Mucosa of descending colon (tissue), 3 donors: ENCODE data around the gene NHSL2. TPM values are rescaled to one million over a fixed set of nuclear protein-coding genes. Genes with fewer than 3 reads are reported as not detected.

Source experiments
- ATAC-seq: fragments of 200-7000 bp; cut with Tn5 transposase; one replicate; pipeline ENCODE4 v1.9.1; 2020; ENCODE audit warnings: mild to moderate bottlenecking, moderate library complexity
- DNase-seq, 3 donors: peaks; one replicate each; pipeline ENCODE4 v3.0.0-alpha.2; 2020
- H3K36me3 ChIP-seq: fragments of 200-600 bp; one replicate; pipeline ENCODE4 v1.8.0; 2021; ENCODE audit warnings: low read depth, mild to moderate bottlenecking
- H3K4me1 ChIP-seq: fragments of 200-600 bp; one replicate; pipeline ENCODE4 v1.8.0; 2021; ENCODE audit warnings: low read depth, mild to moderate bottlenecking
- H3K4me3 ChIP-seq: fragments of 200-600 bp; one replicate; pipeline ENCODE4 v1.8.0; 2021; ENCODE audit warnings: mild to moderate bottlenecking
- H3K9me3 ChIP-seq: fragments of 200-600 bp; one replicate; pipeline ENCODE4 v1.8.0; 2021; ENCODE audit warnings: mild to moderate bottlenecking
- CTCF ChIP-seq: fragments of 200-600 bp; IDR thresholded peaks from one replicate; pipeline ENCODE4 v1.8.0; 2022; ENCODE audit warnings: antibody characterized with exemption, mild to moderate bottlenecking
- intact Hi-C, 2 donors: fragments of 100-400 bp; cut with DNase I in 1 of 2; cut with micrococcal nuclease in 1 of 2; formaldehyde crosslinking; loops; one replicate each; pipeline versions ENCODE4 v1.11.0 to v1.11.1; 2022; cut with DNase I, micrococcal nuclease
- total RNA-seq, 3 donors: library from RNA; stranded (reverse); fragmentation: NEBNext Ultra II Directional in 2 of 3; extraction: Animal tissue kit (Norgen Biotek cat#: 25700) in 2 of 3; gene quantifications; one replicate each; pipeline versions ENCODE4 v1.2.1 to v1.2.4, GENCODE V29; 2021 to 2023
- donor health status: DM: no; HTN: no; CAD: no; lungs with moderate emphysema.
- donor health status: DM: no; HTN: no; CAD: no.
- donor health status: DM: no; HTN: yes; CAD: no.

The NHSL2 gene
- total RNA-seq, 3 donors from 2014 or later, result 1.2 to 11.8 (median 4.8) TPM

GRCh38 chrX:72123471-72124185 is 213.0 kb downstream of the NHSL2 start:
- DNase-seq, result peak in 1 of 3 donors; percentile 21
- no peak for TF ChIP-seq CTCF
- no peaks in the 10 kb centered on the region for H3K4me1 ChIP-seq
- peak; percentile 5 for ATAC-seq
- no peaks in the 10 kb centered on the region for H3K36me3 ChIP-seq
- H3K9me3 ChIP-seq, result no peaks in the 10 kb centered on the region
- intact Hi-C loops, result loop anchor here in 1 of 2 donors (10.0 kb wide), 1 partner anchor 99 kb away; no protein-coding TSS in a partner anchor
- no peak overlapping the region for H3K4me3 ChIP-seq

GRCh38 chrX:72124540-72125201 is 214.0 kb downstream of the NHSL2 start:
- TF ChIP-seq CTCF, result no peak
- no peaks in the 10 kb centered on the region for H3K9me3 ChIP-seq
- no peaks in the 10 kb centered on the region for H3K4me1 ChIP-seq
- DNase-seq (no peak), ATAC-seq (no peak)
- intact Hi-C loops, result loop anchor here in 1 of 2 donors (10.0 kb wide), 1 partner anchor 100 kb away; no protein-coding TSS in a partner anchor
- no peaks in the 10 kb centered on the region for H3K36me3 ChIP-seq
- H3K4me3 ChIP-seq, result no peak overlapping the region

- intact Hi-C loops, result loop anchor here in 1 of 2 donors (10.0 kb wide), 1 partner anchor 101 kb away; no protein-coding TSS in a partner anchor
- ATAC-seq (no peak), DNase-seq (no peak)
- no peaks in the 10 kb centered on the region for H3K9me3 ChIP-seq
- H3K4me1 ChIP-seq, result no peaks in the 10 kb centered on the region
- H3K4me3 ChIP-seq, result no peak overlapping the region
- TF ChIP-seq CTCF, result no peak
- no peaks in the 10 kb centered on the region for H3K36me3 ChIP-seq
Measured at GRCh38 chrX:72125331-72126047, 214.8 kb downstream of the NHSL2 start.

GRCh38 chrX:72126048-72126415 is 215.4 kb downstream of the NHSL2 start:
- ATAC-seq (no peak), DNase-seq (no peak)
- intact Hi-C loops, result loop anchor here in 1 of 2 donors (10.0 kb wide), 1 partner anchor 101 kb away; no protein-coding TSS in a partner anchor
- TF ChIP-seq CTCF, result no peak
- H3K4me1 ChIP-seq, result no peaks in the 10 kb centered on the region
- H3K9me3 ChIP-seq, result no peaks in the 10 kb centered on the region
- H3K4me3 ChIP-seq, result no peak overlapping the region
- no peaks in the 10 kb centered on the region for H3K36me3 ChIP-seq

GRCh38 chrX:72126539-72127140 is 216.0 kb downstream of the NHSL2 start:
- Histone ChIP-seq H3K4me3 (no peak overlapping the region), H3K9me3 (no peaks in the 10 kb centered on the region), H3K4me1 (no peaks in the 10 kb centered on the region), H3K36me3 (no peaks in the 10 kb centered on the region)
- DNase-seq (peak; percentile 71 to 90 (median 84)), ATAC-seq (peak; percentile 88)
- peak; percentile 58 for TF ChIP-seq CTCF
- intact Hi-C loops, result loop anchor here in 1 of 2 donors (10.0 kb wide), 1 partner anchor 102 kb away; no protein-coding TSS in a partner anchor
